Left hindlimb (tissue), 1 donor: Measurements from ENCODE around the gene WBP2NL.
A peak's percentile ranks its signal among the peaks of the same experiment; 100 is the strongest.

Experiments used
- DNase-seq: peaks from one replicate; pipeline ENCODE4 v3.0.0-alpha.2; 2018

The WBP2NL gene

DNA sequence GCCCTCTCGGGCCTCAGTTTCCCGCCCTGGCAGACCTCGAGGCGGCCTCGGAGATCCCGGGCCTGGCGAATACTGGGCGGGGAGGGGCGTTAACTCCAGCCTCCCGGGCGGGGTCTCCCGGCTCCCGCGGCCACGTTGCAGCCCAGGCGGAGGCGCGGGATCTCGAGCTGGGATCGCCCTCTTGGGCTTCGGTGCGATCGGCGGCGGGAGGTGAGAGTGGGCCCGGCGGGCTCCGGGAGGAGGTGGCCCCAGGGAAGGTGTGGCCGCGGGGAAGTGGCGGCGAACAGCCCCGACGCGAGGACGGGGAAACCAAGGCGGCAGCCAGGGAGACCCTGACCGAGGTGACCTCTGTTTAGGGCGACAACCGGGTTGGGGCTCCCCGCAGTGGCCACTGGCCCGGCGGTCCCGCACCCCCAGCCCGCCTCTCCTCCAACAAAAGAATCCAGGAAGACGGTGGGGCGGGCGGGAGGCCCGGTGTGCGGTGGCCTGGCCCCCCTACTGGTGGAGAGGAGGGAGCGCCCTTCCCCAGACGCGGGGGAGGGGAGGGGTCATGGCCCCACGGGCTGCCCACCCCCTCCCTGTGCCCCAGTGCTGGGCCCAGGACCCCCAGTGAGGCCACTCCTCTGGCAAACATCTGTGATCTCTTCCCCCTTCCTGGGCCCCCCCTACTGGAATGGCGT, 75.7 kb downstream of the WBP2NL start, which contains the start of gene PHETA2:
TSS of gene PHETA2 (plus strand) at position 117 of the 680 bp plus-strand sequence. CDS start 3,046 bp downstream, outside the sequence.
- peak; percentile 80 for DNase-seq

DNA sequence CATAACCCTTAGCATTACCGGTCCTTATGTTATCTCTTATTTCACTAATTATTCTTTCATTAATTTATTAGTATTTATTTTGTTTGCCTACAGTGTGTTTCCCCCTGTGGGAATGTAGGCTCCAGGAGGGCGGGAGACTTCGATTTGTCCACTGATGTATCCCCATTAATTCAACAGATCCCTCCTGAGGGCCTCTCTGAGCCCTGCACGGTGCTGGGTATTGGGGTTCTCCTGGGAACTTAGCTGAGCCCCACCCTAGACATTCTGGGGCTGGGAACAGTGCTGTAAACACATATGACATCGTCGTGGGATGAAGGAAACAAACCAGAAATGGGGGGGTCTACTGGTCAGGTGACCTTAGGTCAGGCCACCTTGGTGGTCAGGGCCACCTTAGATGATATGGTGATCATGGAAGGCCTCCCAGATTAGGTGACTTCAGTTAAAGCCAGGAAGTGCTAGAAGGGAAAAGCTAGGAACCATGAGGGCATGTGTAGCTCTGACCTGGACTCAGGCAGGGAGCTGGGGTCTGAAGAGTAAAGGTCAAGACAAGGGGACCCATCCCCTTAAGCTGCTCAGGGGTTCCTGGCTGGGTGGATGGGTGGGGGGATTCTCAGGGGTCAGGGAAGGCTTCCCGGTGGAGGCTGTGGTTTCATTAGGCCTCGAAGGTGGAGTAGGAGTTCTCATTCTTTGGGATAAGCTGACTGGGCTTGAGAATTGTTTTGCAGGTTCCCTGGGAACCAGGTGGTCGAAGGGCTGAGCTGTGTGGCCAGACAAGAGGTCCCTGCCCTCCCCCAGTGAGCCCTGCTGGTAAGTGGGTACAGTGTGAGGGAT, 76.5 kb downstream of the WBP2NL start:
- DNase-seq: no peak

DNA sequence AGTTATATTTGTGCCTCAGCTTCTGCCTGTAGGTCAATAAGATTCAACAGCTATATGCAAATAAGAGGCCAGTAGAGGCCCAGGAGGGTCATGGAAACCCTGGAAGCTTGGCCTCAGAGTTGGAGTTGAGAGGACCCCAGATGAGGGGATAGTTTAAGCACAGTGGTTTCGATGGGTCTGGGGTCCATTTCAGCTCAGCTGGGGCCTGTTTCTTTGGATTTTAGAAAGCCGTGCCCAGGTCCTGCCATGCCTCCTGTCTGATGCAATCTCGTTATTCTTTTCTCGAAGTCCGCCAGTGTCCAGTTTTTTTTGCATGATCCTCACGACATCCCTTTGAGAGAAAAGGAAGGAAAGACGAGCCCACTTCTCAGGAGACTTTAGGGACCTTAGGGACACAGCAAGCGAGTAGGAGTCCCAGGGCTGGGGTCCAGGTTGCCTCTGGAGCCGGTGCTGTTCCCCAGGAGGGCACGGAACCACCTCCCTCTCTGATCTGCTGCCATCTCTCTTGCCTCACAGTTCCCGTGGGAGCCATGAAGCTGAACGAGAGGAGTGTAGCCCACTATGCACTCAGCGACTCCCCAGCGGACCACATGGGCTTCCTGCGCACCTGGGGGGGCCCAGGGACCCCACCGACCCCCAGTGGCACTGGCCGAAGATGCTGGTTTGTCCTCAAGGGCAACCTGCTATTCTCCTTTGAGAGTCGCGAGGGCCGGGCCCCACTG, 78.3 kb downstream of the WBP2NL start:
- no peak for DNase-seq

DNA sequence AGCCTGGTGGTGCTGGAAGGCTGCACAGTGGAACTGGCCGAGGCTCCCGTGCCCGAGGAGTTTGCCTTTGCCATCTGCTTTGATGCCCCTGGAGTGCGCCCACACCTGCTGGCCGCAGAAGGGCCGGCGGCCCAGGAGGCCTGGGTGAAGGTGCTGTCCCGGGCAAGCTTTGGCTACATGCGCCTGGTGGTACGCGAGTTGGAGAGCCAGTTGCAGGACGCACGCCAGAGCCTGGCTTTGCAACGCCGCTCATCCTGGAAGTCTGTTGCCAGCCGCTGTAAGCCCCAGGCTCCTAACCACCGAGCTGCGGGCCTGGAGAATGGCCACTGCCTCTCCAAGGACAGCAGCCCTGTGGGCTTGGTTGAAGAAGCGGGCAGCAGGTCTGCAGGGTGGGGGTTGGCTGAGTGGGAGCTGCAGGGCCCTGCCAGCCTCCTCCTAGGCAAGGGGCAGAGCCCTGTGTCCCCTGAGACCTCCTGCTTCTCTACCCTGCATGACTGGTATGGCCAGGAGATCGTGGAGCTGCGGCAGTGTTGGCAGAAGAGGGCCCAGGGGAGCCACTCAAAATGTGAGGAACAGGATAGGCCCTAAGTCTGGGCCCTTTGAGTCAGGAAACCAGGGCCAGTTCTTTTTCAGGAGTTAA, 79.0 kb downstream of the WBP2NL start:
- no peak for DNase-seq
